ENCODE measurements around the gene SLC5A10. TPM values are rescaled to one million over a fixed set of nuclear protein-coding genes. Genes with fewer than 3 reads are reported as not detected.
"Not testable (repeated sequence)": the region's sequence is repeated elsewhere in the genome, so short reads cannot be mapped to it uniquely, and the experiment has no call there.

The SLC5A10 gene
- total RNA-seq, 2 donors from 2014 or later: 0.26 to 0.27 TPM

DNA sequence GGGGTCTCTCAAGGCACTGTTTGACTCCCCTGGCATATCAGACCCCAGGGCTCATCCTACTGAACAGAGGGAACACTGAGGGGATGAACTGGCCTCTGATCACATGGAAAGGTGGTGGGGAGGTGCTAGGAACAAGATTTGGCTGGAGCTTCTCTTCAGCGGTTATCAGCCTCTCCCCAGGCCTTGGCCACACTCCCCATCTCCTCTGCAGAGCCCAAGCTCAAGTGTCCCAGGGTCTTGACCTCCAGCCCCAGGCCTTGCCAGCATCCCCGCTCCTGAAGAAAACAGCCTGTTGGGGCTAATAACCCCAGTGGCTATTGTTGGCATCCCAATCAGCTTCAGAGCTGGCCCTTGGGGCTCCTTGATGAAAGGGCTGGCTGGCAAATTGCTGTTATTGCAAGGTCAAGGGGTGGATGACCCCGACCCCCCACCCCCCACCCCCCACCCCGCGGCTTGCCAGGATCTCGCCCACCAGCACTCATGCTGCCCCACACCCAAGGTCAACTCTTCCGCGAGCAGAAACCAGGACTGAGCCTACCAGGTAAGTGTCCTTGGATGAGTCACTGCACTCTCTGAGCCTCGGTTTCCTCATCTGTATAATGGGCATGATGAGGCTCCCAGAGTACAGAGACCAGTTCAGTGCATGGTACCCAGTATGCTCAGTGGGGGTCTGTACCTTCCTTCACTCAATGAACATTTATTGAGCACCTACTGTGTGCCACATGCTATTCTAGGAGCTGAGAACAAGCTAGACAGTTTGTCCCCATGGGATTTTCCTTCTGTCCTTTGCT lies 71.4 kb downstream of the SLC5A10 start:
- ATAC-seq: no peak
- intact Hi-C loops (cut with DNase I): no loop called here
- peak; percentile 6 for DNase-seq

GRCh38 chr17:19024101-19025078 lies 72.4 kb downstream of the SLC5A10 start:
- intact Hi-C loops (cut with DNase I): no loop called here
- DNase-seq (peak; percentile 10), ATAC-seq (no peak)

DNA sequence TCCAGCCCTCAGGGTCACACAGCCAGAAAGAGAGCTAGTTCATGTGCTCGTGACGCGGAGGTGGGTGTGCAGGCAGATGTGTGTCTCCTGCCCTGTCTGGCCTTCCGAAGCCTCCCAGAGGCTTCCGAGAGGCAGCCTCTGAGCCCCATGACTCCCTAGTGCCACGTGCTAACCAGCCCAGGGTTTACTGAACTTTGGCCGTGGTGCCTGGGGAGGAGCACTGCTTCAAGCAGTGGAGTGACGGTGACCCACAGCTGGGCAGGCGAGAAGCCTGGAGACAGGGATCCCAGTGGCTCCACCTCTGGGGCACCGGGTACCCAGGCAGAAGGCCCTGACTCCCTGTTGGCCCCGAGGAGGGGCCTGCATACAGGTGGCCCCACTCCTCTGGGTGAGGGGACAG lies 76.7 kb downstream of the SLC5A10 start:
- DNase-seq; ATAC-seq; intact Hi-C loops (cut with DNase I): not testable (repeated sequence)

- intact Hi-C loops (cut with DNase I); DNase-seq: not testable (repeated sequence)
- peak in 1 of 2 donors; percentile 21 for ATAC-seq
Measured at GRCh38 chr17:19029740-19030139, 77.8 kb downstream of the SLC5A10 start.

DNA sequence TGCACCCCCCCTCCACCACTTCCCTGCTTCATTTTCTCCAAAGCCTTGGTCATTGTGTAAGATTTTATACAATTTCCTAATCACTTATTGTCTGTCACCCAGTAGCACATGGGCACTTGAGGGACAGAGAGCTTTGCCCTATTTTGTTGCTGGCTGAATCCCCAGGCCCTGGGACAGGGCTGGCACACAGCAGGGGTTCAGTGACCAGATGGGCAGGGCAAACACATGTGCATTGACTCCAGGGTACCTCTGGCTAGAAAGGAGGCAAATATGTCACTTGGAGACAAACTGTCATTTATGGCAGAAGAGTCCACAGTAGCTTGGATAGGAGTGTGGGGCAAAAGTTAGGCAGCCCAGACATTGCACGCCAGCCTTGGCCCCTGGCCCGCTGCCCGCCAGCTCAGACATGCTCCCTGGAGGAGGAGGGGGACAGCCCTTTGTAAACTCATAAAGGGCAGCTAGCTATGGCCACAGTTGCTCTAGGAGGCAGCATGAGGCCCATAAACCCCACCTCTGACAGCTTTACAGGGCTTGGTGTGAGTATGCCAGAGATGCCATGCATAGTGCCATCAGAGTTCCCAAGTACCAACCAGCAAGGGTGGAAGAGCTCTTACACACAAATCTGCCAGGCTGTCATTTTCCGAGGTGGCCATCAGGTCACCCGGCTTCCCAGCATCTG lies 78.9 kb downstream of the SLC5A10 start:
- DNase-seq; intact Hi-C loops (cut with DNase I): not testable (repeated sequence)
- peak in 1 of 2 donors; percentile 24 for ATAC-seq

DNA sequence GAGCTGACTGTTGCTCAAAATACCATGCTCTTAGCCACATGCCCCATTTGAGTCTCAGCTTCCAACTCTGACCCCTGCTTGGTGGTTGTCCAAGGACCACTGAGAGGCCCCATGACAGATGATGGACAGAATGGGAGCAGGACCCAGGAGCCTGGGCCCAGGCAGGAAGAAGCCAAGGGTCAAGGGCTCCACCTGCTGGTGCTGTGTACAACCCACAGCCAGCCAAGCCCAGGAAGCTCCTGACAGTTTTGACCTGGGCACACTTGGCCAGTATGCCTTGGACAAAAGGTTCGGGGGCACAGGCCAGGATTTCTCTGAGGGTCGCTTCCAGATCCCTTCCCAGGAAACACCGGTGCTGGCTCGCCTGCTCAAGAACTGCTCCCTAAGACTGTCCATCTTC lies 79.8 kb downstream of the SLC5A10 start:
- intact Hi-C loops (cut with DNase I): not testable (repeated sequence)
- DNase-seq: peak; percentile 81
- peak; percentile 80 to 88 for ATAC-seq

DNA sequence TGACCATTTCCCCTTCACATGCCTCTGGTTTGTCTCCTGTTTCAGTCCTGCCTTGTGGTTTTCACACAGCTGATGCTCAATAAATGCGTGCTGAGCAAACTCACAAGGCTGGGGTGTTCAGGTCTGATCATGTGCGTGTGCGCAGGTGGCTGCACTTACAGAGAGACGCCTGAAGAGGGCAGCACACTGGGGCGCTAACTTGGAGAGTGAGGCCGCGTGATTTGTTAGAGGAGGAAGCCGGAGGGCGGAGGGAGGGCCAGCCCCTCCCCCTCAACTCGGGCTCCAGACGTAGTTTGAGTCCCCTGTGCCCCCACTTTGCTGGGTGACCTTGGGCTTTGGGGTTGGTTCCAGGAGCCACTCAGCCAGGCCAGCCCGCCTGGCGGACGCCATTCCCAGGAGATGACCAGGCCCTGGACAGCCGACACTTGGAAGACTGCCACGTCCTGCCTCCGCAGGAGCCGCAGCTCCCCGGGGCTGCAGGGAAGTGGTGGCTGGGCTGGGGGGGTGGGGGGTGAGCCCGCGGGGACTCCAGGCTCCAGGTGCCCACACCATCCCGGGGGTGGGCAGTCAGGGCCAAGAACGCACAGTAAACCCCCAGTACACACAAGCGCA lies 80.5 kb downstream of the SLC5A10 start:
- intact Hi-C loops (cut with DNase I): not testable (repeated sequence)
- ATAC-seq (peak; percentile 84 to 87), DNase-seq (peak; percentile 16)

DNA sequence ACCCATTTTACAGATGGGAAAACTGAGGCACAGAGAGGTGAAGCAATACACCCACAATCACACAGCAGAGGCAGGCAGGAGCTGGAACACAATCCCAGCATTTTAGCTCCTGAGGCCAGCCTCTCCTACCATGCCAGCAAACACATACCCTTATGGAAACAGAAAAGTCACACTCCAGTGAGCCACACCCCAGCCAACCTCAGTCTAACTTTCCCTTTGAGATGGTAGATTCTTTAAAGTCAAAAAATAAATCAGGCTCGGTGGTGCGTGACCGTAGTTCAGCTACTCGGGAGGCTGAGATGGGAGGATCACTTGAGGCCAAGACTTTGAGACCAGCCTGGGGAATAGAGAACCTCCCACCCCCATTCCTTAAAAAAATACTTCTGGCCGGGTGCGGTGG lies 84.2 kb downstream of the SLC5A10 start:
- intact Hi-C loops (cut with DNase I); ATAC-seq; DNase-seq: not testable (repeated sequence)

GRCh38 chr17:19037547-19037946 lies 85.6 kb downstream of the SLC5A10 start:
- ATAC-seq; intact Hi-C loops (cut with DNase I); DNase-seq: not testable (repeated sequence)

GRCh38 chr17:19038007-19038406 lies 86.0 kb downstream of the SLC5A10 start:
- intact Hi-C loops (cut with DNase I): not testable (repeated sequence)
- peak; percentile 77 to 85 for ATAC-seq

DNA sequence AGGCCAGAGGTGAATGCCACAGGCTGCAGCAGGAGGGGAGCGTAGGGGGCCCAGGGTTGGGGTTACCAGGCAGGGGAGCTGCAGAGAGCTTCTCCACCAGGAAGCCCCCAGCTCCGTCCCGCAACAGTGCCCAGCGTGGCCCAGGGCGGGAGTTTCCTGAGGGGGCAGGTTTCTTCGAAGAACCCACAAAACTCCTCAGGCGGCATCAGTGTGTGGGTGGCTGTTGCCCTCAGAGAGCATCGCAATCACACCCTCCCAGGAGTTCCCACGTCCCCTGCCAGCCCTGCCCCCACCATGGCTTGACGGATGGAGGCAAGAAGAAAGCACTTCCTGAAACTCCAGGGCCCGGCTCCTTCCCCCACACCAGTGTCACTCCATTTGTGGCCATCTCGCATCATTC lies 86.8 kb downstream of the SLC5A10 start:
- intact Hi-C loops (cut with DNase I); DNase-seq: not testable (repeated sequence)

More at GRCh38 chr17:19038007-19038406, 86.0 kb downstream of the SLC5A10 start:
- DNase-seq: not testable (repeated sequence)

DNA sequence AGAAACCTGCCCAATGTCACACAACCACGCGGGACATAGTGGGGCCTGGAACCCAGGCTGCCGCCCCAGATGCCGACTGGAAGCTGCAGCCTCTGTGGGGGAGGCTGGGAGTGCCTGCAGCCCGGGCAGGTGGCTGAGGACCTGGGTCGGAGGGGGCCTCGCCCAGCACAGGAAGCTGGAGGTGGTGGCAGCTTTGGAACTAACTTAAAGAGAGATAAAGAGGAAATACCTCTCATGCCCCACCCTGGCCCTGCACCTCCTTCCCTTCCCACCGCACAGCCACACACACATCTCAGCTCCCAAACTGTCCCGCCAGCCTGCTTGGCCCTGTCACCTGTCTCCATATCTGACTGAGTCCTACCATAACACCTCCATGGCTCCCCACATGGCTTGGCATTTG lies 88.4 kb downstream of the SLC5A10 start:
- ATAC-seq; intact Hi-C loops (cut with DNase I); DNase-seq: not testable (repeated sequence)

More for the DNA sequence above, 86.8 kb downstream of the SLC5A10 start:
- peak in 1 of 2 donors; percentile 2 for ATAC-seq

DNA sequence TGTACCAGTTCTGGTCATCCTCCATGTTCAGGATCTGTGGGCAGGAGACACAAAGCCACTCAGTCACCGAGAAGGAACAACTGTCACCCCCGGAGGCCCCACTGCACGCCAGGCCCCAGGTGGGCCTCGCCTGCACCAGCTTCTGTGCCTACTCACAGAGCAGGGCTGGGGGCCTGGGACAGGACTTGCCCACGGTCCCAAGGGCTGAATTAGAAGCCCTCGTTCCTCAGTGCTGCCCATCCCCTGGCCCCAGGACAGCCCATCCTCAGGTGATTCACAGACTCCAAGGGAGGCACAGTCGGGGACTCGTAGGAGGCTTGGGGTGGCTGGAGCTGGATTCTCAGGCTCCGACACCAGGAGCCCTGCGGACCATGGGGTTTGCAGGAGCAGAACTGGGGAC lies 89.9 kb downstream of the SLC5A10 start:
- ATAC-seq; intact Hi-C loops (cut with DNase I): not testable (repeated sequence)
- DNase-seq: peak; percentile 6

DNA sequence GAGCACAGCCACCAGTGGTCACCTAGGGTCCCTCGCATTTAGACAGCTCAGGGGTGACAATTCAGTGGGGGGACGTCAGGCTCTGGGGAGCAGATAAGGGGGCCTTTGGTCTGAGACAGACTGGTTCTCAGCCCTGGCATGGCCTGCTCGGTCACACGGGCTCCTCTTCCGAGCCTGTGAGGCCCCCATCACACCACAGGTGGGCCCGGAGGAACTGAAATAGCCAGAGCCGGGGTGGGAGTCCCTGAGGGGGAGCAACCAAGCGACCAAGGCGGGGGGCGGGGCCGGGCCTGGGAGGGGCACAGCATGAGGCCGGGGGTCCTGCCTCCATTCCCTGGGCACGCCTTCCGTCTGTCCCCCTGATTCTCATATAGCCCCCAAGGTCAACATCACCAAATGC lies 90.4 kb downstream of the SLC5A10 start:
- intact Hi-C loops (cut with DNase I); ATAC-seq; DNase-seq: not testable (repeated sequence)

DNA sequence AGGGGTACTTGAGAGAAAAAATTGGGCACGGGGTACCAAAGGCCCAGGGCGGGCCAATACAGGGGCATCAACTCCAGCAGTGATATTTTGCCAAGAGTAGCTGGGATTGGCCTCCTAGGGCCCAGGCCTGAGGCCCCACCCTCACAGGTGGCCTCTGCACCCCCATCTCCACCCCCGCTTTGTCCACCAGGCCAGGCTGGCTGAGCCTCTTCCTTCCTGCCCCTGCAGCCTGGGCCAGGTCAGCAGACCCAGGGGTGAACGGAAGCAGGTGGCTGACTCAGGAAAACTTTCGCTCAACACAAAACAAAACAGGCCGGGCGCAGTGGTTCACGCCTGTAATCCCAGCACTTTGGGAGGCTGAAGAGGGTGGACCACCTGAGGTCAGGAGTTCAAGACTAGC lies 91.1 kb downstream of the SLC5A10 start:
- DNase-seq; ATAC-seq; intact Hi-C loops (cut with DNase I): not testable (repeated sequence)

DNA sequence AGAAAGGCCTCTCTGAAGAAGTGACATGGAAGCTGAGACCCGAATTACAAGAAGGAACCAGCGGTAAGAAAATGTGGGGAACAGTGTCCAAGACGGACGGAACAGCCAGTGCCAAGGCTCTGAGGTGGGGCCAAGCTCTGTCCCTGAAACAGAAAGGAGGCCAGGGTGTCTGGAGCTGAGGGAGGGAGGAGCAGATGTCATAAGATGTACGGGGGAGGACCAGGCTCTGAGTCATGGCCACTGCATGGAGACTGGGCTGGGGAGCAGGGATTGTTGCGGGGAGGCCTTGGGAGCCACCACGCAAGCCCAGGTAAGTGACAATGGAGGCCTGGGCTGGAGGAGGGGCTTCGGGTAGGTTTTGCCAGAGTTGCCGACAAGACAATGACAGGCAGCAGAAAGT lies 92.7 kb downstream of the SLC5A10 start:
- not testable (repeated sequence) for DNase-seq, ATAC-seq

GRCh38 chr17:19046782-19047375 lies 94.9 kb downstream of the SLC5A10 start, which contains the start of gene GRAP:
Gene GRAP (minus strand): TSS chr17:19046957. CDS start chr17:19046926, 31 bp downstream.
- DNase-seq; intact Hi-C loops (cut with DNase I): not testable (repeated sequence)
- ATAC-seq: peak; percentile 35 to 48

More for the DNA sequence above, 92.7 kb downstream of the SLC5A10 start:
- intact Hi-C loops (cut with DNase I): not testable (repeated sequence)

- ATAC-seq; intact Hi-C loops (cut with DNase I); DNase-seq: not testable (repeated sequence)
Measured at GRCh38 chr17:19047510-19047909, 95.5 kb downstream of the SLC5A10 start.
